A375 (cell line): ENCODE data around the gene RAPGEF3. TPM values are rescaled to one million over a fixed set of nuclear protein-coding genes. Genes with fewer than 3 reads are reported as not detected.

ENCODE experiments used
- total RNA-seq: library from RNA; depleted of rRNA; stranded (reverse); fragments of >200 nt; shearing (Covaris generic); gene quantifications from 2 replicates; pipeline ENCODE4 v1.2.3, GENCODE V29; 2014; rRNA removed

RAPGEF3 gene
- 3.5 and 5.5 TPM in 2 replicates for total RNA-seq

GRCh38 chr12:47758834-47759690 is at the start of gene RAPGEF3:
Gene RAPGEF3, minus strand, starts transcription at chr12:47758880. Its CDS starts 324 bp downstream, at chr12:47758556.

GRCh38 chr12:47773062-47773857 is 14.6 kb upstream of the RAPGEF3 start, which contains the start of gene SLC48A1:
Gene SLC48A1, plus strand, starts transcription at chr12:47773238. Its CDS starts 67 bp downstream, at chr12:47773305.

GRCh38 chr12:47725091-47725772 is 33.4 kb downstream of the RAPGEF3 start, which contains the start of gene ENDOU:
Gene ENDOU, minus strand, starts transcription at chr12:47725490. Its CDS starts 77 bp downstream, at chr12:47725413.

GRCh38 chr12:47705566-47706425 is 52.9 kb downstream of the RAPGEF3 start, which contains the start of gene RPAP3:
Gene RPAP3, minus strand, starts transcription at chr12:47706030. Its CDS starts 3,190 bp downstream, at chr12:47702840.

Other genes starting within 250 kb of the RAPGEF3 start
- gene RPAP3, start 52.9 kb downstream of the RAPGEF3 start, total RNA-seq: 22.6 and 39.4 TPM in 2 replicates
- gene ENDOU, start 33.4 kb downstream of the RAPGEF3 start, total RNA-seq: 0.13 TPM in 1 of 2 replicates, not detected in the other
- gene SLC48A1, start 14.4 kb upstream of the RAPGEF3 start, total RNA-seq: 25.6 and 27.3 TPM in 2 replicates
- 22.5 and 27.8 TPM in 2 replicates for gene HDAC7, start 61.0 kb upstream of the RAPGEF3 start, total RNA-seq
- gene VDR, start 146.1 kb upstream of the RAPGEF3 start, total RNA-seq: 10.1 and 10.7 TPM in 2 replicates
- 92.5 and 93.2 TPM in 2 replicates for gene TMEM106C, start 204.7 kb upstream of the RAPGEF3 start, total RNA-seq
- 0.41 and 0.80 TPM in 2 replicates for gene COL2A1, start 245.6 kb upstream of the RAPGEF3 start, total RNA-seq